Panc1 (cell line): Measurements from ENCODE around the gene SLC7A9.

Source experiments
- CTCF ChIP-seq: fragments of 450-650 bp; IDR thresholded peaks from 2 replicates; pipeline ENCODE4 v1.5.1; 2017; ENCODE audit warnings: mild to moderate bottlenecking
- POLR2AphosphoS5 ChIP-seq: IDR thresholded peaks from 2 replicates; pipeline ENCODE4 v1.6.1; 2012; ENCODE audit warnings: mild to moderate bottlenecking, low read depth, low read length, moderate library complexity
- SIN3A ChIP-seq: IDR thresholded peaks from 2 replicates; pipeline ENCODE4 v1.6.1; 2012; ENCODE audit warnings: low read depth, mild to moderate bottlenecking, low read length, moderate library complexity, borderline replicate concordance; ENCODE audit not compliant: insufficient read depth
- TCF7L2 ChIP-seq: IDR thresholded peaks from 2 replicates; pipeline ENCODE4 v1.6.1; 2011; ENCODE audit warnings: mild to moderate bottlenecking, low read depth, low read length, inconsistent platforms

- TF ChIP-seq POLR2AphosphoS5 (no peak), CTCF (no peak), TCF7L2 (no peak), SIN3A (no peak)
These were observed 51.0 kb downstream of the SLC7A9 start for GRCh38 chr19:32818536-32818935.
